ENCODE measurements around the gene SNRPA. TPM values are rescaled to one million over a fixed set of nuclear protein-coding genes. Genes with fewer than 3 reads are reported as not detected.

SNRPA gene
- total and polyA plus RNA-seq, 2 of the 13 experiments (the other 11 are each of a cell fraction or from before 2014, with no cell fraction given) = 59.6 to 162 TPM

GRCh38 chr19:40716482-40717324, 34.3 kb upstream of the SNRPA start, which contains the start of the genes COQ8B and ITPKC (continued):
- peak; percentile 99 for TF ChIP-seq ZFP91 (CRISPR knock-in tag; IDR thresholded peaks at IDR 0.05; ENCODE audit: borderline replicate concordance)
- TF ChIP-seq ZNF430 (CRISPR knock-in tag; IDR thresholded peaks at IDR 0.05) = peak; percentile 23; the same call in 1 of the 2 replicates
- TF ChIP-seq PRPF4 (IDR thresholded peaks at IDR 0.05; ENCODE audit: low read depth, low read length, poor library complexity, severe bottlenecking) = no peak
- TF ChIP-seq SP1 (IDR thresholded peaks at IDR 0.05) = no peak
- TF ChIP-seq SP1 (CRISPR knock-in tag; IDR thresholded peaks at IDR 0.05) = peak; percentile 93
- TF ChIP-seq SOX13 (IDR thresholded peaks at IDR 0.05) = no peak
- no peak for TF ChIP-seq SOX13 (CRISPR knock-in tag; conservative IDR thresholded peaks at IDR 0.05 in 1 of 2, IDR thresholded peaks at IDR 0.05 in 1 of 2)
- peak; percentile 14; the same call in 1 of the 2 replicates for TF ChIP-seq ISL2 (CRISPR knock-in tag; IDR thresholded peaks at IDR 0.05)
- no peak; the same call in 1 of the 2 replicates for TF ChIP-seq RXRA (CRISPR knock-in tag; IDR thresholded peaks at IDR 0.05)
- TF ChIP-seq TFAP4 (IDR thresholded peaks at IDR 0.05; ENCODE audit: borderline replicate concordance, low read depth) = peak; percentile 41; the same call in 1 of the 2 replicates
- TF ChIP-seq DNMT3B (CRISPR knock-in tag; conservative IDR thresholded peaks at IDR 0.05) = no peak
- no peak for TF ChIP-seq TEF (CRISPR knock-in tag; IDR thresholded peaks at IDR 0.05)
- TF ChIP-seq CSRNP2 (CRISPR knock-in tag; conservative IDR thresholded peaks at IDR 0.05; ENCODE audit: low read depth) = no peak
- no peak for TF ChIP-seq ZBTB43 (CRISPR knock-in tag; conservative IDR thresholded peaks at IDR 0.05)
- no peak for TF ChIP-seq ZNF510 (CRISPR knock-in tag; IDR thresholded peaks at IDR 0.05; ENCODE audit: low read depth)
- peak; percentile 79 for TF ChIP-seq CREB1 (IDR thresholded peaks at IDR 0.05)
- TF ChIP-seq CREB1 (CRISPR knock-in tag; IDR thresholded peaks at IDR 0.05) = peak; percentile 94
- no peak for TF ChIP-seq ZNF660 (CRISPR knock-in tag; IDR thresholded peaks at IDR 0.05; ENCODE audit: borderline replicate concordance, low read depth)
- no peak for TF ChIP-seq CEBPZ (IDR thresholded peaks at IDR 0.05; ENCODE audit: low read length)
- TF ChIP-seq SSRP1 (CRISPR knock-in tag; IDR thresholded peaks at IDR 0.05) = no peak

Data from HepG2 (cell line).